Mucosa of gallbladder (tissue), 1 donor: ENCODE measurements around the gene RFWD3. TPM values are rescaled to one million over a fixed set of nuclear protein-coding genes. Genes with fewer than 3 reads are reported as not detected.

Experiments
- DNase-seq: peaks from one replicate; pipeline ENCODE4 v3.0.0-alpha.2; 2020; ENCODE audit warnings: low spot score
- total RNA-seq: library from RNA; stranded (reverse); gene quantifications from one replicate; pipeline ENCODE4 v1.2.1, GENCODE V29; 2021
- donor health status: DM: no; HTN: no; CAD: no.

RFWD3 gene
- total RNA-seq, 1 donor from 2014 or later = 22.6 TPM

- DNase-seq = no peak
Observed at GRCh38 chr16:74582970-74583369, 83.7 kb downstream of the RFWD3 start.

GRCh38 chr16:74580833-74581232, 85.8 kb downstream of the RFWD3 start:
- no peak for DNase-seq

- no peak for DNase-seq
Observed at GRCh38 chr16:74578838-74579237, 87.8 kb downstream of the RFWD3 start.

- no peak for DNase-seq
Observed at GRCh38 chr16:74578433-74578832, 88.2 kb downstream of the RFWD3 start.

GRCh38 chr16:74577882-74578366, 88.8 kb downstream of the RFWD3 start:
- no peak for DNase-seq

- no peak for DNase-seq
Observed at GRCh38 chr16:74575807-74576643, 90.7 kb downstream of the RFWD3 start.

- DNase-seq = no peak
Observed at GRCh38 chr16:74575175-74575806, 91.4 kb downstream of the RFWD3 start.

GRCh38 chr16:74574146-74574545, 92.5 kb downstream of the RFWD3 start:
- no peak for DNase-seq

- no peak for DNase-seq
Observed at GRCh38 chr16:74573622-74574021, 93.1 kb downstream of the RFWD3 start.

Other genes starting within 250 kb of the RFWD3 start
- 6.0 TPM for gene CLEC18B, start 245.4 kb downstream of the RFWD3 start, total RNA-seq
- 229 TPM for gene GLG1, start 59.8 kb downstream of the RFWD3 start, total RNA-seq
- gene MLKL, start 34.0 kb upstream of the RFWD3 start, total RNA-seq = 12.8 TPM
- gene FA2H, start 107.9 kb upstream of the RFWD3 start, total RNA-seq = 82.2 TPM